HTERT RPE-1 (cell line): ENCODE data around the gene LGALS12.

Source experiments
- in situ Hi-C: fragments of 300-500 bp; cut with MboI; formaldehyde crosslinking; loops from 4 replicates; pipeline ENCODE4 v1.14.3; 2020; ENCODE audit warnings: low sequenced_read_pairs

LGALS12 gene

DNA sequence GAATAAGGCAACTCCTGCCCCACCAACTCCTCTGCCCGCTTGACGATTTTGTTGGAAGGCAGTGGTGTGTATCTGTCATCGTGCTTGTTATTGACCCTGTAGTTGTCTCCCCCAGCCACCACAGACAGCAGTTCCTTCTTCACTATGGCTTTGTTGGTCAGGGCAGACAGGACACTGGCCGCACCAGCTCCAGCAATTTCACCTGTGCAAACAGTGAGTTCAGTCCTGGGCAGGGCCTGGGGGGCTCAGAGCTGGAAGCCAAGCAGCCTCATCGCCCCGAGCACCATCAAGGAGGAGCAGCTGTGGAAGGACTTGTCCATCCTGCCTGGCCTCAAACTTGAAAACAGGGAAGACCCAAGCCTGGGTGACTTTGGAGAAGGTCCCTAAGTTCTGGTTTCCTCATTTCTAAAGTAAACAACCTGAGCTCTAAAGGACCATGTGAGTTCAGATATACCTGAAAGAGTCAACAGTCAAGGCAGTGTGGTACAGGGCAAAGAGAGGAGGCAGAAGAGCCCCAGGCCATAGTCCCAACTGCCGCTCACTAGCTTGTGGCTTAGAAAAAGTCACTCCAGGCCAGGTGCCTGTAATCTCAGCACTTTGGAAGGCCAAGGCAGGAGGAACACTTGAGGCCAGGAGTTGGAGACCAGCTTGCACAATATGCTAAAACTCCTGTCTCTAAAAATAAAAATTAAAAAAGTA, 52.7 kb downstream of the LGALS12 start:
- in situ Hi-C loops: no loop called here

DNA sequence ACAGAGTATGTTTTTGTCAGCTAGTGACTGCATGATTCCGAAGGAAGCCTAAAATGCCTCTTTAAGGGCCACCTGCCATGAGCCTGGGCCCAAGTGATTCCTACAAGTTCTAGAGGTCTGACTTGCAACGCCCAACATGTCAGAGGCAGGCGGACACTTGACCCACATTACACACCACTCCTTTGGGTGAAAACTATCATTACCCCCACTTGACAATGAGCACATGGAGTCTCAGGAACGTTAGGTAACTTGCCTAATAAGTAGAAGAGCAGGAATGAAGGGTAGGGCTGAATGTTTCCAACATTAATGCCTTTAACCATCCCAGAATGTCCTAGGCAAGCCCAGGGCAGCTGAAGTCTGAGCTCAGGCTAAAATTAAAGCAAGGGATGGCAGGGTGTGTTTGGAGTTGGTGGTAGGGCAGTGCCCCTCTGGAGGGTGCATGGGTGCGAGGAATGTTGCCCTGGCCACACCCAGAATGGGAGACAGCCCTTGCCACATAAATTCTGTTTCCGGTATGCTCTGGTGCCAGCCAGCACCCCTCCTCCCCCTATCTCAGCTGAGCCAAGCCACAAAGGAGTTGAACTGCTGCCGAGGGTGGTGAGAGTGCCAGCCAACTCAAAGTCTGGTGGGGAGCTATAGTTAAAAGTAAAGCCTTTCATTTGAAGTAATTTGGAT, 54.8 kb downstream of the LGALS12 start:
- in situ Hi-C loops: no loop called here

DNA sequence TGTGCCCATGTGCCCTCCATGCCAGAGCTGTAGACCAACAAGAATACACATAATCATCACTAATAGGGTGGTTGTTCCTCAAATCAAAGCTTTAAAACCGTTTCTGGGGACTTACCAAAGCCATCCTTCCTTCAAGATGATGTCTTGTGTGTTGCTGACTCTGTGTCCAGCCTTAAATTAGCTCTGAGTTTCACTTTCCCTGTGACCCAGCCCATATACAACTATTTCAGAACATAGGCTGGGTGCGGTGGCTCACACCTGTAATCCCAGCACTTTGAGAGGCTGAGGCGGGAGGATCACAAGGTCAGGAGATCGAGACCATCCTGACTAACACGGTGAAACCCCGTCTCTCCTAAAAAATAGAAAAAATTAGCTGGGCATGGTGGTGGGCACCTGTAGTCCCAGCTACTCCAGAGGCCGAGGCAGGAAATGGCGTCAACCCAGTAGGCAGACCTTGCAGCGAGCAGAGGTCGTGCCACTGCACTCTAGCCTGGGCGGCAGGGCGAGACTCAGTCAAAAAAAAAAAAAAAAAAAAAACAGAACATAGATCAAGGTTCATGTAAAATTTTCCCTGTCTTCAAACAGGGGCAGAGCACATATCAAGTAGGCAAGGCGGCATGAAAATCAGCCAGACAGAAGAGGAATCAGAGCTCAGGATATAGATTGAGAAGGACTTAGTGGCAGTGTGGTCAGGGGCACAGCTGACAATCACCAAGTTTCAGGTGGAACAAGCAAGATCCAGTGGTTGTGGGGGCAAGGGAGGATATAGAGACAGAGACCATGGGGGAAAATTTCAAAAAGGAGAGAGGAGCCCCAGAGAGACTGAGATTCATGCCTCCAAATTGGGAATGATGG, 57.5 kb downstream of the LGALS12 start, which contains the start of gene PLAAT2:
Gene PLAAT2 (minus strand): TSS at position 179 of the 855 bp plus-strand sequence. CDS start 55 bp downstream, at position 124.
- in situ Hi-C loops: no loop called here

DNA sequence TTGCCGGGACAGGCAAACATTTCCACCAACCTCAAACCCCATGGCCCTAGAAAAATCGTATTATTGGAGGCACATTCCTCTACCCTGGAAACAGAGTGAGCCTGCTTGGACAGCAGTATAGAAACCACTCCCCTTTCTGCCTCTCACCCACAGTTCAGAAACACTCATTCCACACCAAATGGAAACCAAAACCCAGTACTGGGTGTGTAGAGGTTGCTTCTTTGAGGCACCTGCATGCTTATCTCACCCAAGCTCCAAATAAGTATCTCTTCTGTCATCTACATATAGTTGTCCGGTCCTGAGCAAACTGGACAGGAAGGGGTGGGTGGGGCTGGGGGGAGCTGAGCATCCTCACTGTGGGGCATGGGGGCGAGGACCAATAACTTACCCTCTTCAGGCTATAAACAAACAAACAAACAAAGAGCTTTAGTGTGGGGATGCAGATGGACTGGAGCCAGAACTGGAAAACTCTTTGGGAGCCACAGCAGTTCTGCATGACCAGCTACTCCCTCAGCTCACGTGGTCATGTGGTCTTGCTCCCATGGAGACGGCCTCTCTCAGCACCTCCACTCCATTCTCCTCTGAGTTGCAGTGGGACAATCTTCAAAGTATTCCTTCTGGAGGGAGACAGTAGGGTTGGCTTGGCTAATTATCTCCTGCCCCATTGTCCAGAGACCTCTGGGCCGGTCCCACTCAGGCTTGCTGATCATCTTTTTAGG, 58.3 kb downstream of the LGALS12 start:
- in situ Hi-C loops: no loop called here

DNA sequence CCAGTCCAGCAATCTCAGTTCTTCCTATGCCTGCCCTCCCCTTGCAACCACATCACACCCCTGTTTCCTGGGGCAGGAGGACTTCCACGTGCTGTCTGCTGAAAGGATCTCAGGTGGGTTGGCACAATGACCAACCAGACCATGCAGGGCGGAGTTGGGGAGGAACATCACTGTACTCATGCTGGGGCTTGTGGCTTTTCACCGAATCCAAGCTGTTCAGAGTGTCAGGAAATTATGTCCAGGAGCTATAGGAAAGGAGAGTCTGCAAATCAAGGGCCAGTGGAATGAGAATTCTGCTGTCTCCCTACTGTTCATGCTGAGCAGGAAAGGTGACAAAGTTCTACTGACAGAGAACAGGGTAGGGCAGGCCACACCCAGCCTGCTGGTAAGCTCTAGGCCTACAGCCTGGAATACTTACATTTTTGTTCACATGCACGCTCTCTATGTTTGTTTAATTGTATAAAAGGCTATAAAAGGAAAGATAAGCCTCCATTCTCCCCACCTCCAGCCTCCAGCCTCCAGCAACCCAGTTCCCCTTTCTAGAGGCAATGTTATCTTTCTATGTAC, 59.0 kb downstream of the LGALS12 start:
- in situ Hi-C loops: no loop called here
